Upper lobe of left lung (tissue), 6 donors: ENCODE data around the gene C17orf100. TPM values are rescaled to one million over a fixed set of nuclear protein-coding genes. Genes with fewer than 3 reads are reported as not detected.

Experiments used
- ATAC-seq, 2 donors: fragments of 200-7000 bp; cut with Tn5 transposase; one replicate each; pipeline ENCODE4 v1.9.1; 2022; ENCODE audit warnings: mild to moderate bottlenecking in 2 of 2, moderate library complexity in 2 of 2; ENCODE audit not compliant: low FRiP score in 2 of 2
- DNase-seq, 2 donors: peaks; one replicate each; pipeline ENCODE4 v3.0.0-alpha.2; 2019 to 2020
- H3K27ac ChIP-seq, 4 donors: fragments of 200-600 bp; sonication (generic); one replicate each; pipeline ENCODE4 v1.5.1; 2016 to 2019
- H3K27me3 ChIP-seq, 4 donors: fragments of 200-600 bp; sonication (generic); one replicate each; pipeline ENCODE4 v1.5.1; 2017 to 2019
- H3K36me3 ChIP-seq, 4 donors: fragments of 200-600 bp; sonication (generic); one replicate each; pipeline ENCODE4 v1.5.1; 2016 to 2019
- H3K4me1 ChIP-seq, 4 donors: fragments of 200-600 bp; sonication (generic); one replicate each; pipeline ENCODE4 v1.5.1; 2018 to 2019
- H3K4me3 ChIP-seq, 4 donors: fragments of 200-600 bp; sonication (generic); one replicate each; pipeline ENCODE4 v1.5.1; 2017 to 2019; ENCODE audit warnings: mild to moderate bottlenecking in 2 of 4, moderate library complexity in 1 of 4
- H3K9me3 ChIP-seq, 4 donors: fragments of 200-600 bp; sonication (generic); one replicate each; pipeline ENCODE4 v1.5.1; 2018 to 2019
- EP300 ChIP-seq, 4 donors: sonication (generic); formaldehyde crosslinking; IDR thresholded peaks; one replicate each; pipeline ENCODE4 v1.5.1; 2017; ENCODE audit warnings: antibody characterized with exemption in 4 of 4, control low read depth in 2 of 4
- POLR2A ChIP-seq, 4 donors: fragments of 450-650 bp; IDR thresholded peaks; one replicate each; pipeline ENCODE4 v1.5.1; 2016 to 2017; ENCODE audit warnings: antibody characterized with exemption in 4 of 4, mild to moderate bottlenecking in 2 of 4
- POLR2AphosphoS5 ChIP-seq, 2 donors: sonication (generic); formaldehyde crosslinking; IDR thresholded peaks; one replicate each; pipeline ENCODE4 v1.5.1; 2017; ENCODE audit warnings: antibody characterized with exemption in 2 of 2
- WGBS, 2 donors: methylation state at CpG; one replicate each; pipeline ENCODE4 v1.1.5; 2017 to 2018; 5-methylcytosine and 5-hydroxymethylcytosine counted together
- total RNA-seq, 6 donors: library from RNA; depleted of rRNA in 4 of 6; stranded (reverse); fragments of >200 nt in 4 of 6; gene quantifications; one replicate each; pipeline versions ENCODE4 v1.1.0 to v1.2.1, GENCODE V29; 2016 to 2021
- TF ChIP-seq, protein P1 (sequence below), 6 experiments: fragments of 450-650 bp in 4 of 6; fragments of 200-600 bp in 2 of 6; sonication (generic) in 2 of 6; IDR thresholded peaks; one replicate each; pipeline ENCODE4 v1.5.1; 2016 to 2019; ENCODE audit warnings: antibody characterized with exemption in 6 of 6
- donor health status: DM: no; HTN: no; CAD: no; lungs with moderate emphysema.
- donor health status: DM: no; HTN: yes; CAD: no; lungs with severe emphysema.

The C17orf100 gene
- total RNA-seq, 6 donors from 2014 or later, result 0.78 to 7.3 (median 1.3) TPM

DNA sequence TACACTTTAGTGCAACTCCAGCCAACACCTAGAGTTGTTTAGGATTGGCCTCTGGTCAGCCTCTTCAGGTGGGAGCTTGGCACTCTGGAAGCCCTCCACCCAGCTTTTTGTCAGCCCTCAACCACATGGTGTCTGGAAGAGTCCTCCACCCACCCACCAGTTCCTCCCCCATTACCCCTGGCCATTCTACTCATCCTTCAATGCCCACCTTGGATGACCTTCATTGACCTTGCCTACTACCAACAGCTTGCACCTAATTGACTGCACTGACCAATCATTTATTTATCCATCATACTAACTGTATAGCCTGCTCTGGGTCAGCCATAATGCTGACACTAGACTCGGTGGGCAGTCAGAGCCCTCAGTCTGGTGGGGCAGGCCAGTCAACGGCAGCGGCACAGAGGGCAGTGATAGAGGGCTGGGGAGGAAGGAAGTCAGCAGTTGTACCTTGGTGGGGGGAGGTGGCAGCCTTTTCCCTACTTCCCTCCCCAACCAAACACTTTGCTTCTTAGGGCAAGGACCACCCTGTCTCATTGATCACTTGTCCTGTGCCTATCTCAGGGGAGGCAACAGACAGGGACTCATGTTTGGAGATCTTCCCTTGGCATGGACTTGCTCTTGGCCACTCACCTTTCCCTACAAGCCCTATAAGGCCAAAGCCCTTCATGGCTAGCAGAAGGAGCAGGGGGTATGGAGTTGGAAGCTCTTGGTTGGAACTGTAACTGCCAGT, 32.3 kb downstream of the C17orf100 start:
- Histone ChIP-seq H3K4me3 (no peak overlapping the region), H3K36me3 (no peaks in the 10 kb centered on the region), H3K27ac (no peak overlapping the region), H3K27me3 (no peaks in the 10 kb centered on the region), H3K4me1 (no peaks in the 10 kb centered on the region), H3K9me3 (no peaks in the 10 kb centered on the region)
- DNase-seq (no peak), ATAC-seq (no peak)
- 85 to 90% methylated on average over 3 of the region's 3 CpGs for WGBS, 2 donors
- TF ChIP-seq, protein P1, sequence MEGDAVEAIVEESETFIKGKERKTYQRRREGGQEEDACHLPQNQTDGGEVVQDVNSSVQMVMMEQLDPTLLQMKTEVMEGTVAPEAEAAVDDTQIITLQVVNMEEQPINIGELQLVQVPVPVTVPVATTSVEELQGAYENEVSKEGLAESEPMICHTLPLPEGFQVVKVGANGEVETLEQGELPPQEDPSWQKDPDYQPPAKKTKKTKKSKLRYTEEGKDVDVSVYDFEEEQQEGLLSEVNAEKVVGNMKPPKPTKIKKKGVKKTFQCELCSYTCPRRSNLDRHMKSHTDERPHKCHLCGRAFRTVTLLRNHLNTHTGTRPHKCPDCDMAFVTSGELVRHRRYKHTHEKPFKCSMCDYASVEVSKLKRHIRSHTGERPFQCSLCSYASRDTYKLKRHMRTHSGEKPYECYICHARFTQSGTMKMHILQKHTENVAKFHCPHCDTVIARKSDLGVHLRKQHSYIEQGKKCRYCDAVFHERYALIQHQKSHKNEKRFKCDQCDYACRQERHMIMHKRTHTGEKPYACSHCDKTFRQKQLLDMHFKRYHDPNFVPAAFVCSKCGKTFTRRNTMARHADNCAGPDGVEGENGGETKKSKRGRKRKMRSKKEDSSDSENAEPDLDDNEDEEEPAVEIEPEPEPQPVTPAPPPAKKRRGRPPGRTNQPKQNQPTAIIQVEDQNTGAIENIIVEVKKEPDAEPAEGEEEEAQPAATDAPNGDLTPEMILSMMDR (IDR thresholded peaks at IDR 0.05), result no peak
- TF ChIP-seq POLR2AphosphoS5 (IDR thresholded peaks at IDR 0.05), result no peak
- TF ChIP-seq POLR2A (IDR thresholded peaks at IDR 0.05), result no peak
- TF ChIP-seq EP300 (IDR thresholded peaks at IDR 0.05), result no peak

DNA sequence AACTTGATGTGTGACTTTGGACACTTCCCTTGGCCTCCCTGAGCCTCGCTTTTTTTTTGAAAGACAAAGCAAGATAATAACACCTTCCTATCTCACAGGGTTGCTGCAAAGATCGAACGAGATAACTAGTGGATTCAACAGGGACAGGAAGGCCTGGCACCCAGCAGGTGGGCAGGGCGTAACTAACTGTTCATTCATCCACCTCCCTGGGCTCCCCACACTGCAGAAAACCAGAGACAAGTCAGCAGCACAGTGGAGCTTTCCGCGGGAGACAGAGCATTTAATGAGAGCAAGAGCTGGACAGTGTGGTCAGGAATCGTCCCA, 32.9 kb downstream of the C17orf100 start:
- TF ChIP-seq, protein P1 (IDR thresholded peaks at IDR 0.05), result no peak
- TF ChIP-seq EP300 (IDR thresholded peaks at IDR 0.05), result no peak
- TF ChIP-seq POLR2AphosphoS5 (IDR thresholded peaks at IDR 0.05), result no peak
- TF ChIP-seq POLR2A (IDR thresholded peaks at IDR 0.05), result no peak
- H3K27ac ChIP-seq, result no peak overlapping the region
- H3K27me3 ChIP-seq, result no peaks in the 10 kb centered on the region
- no peak overlapping the region for H3K4me3 ChIP-seq
- 67 to 68% methylated on average over 7 of the region's 7 CpGs for WGBS, 2 donors
- ATAC-seq, result no peak
- no peaks in the 10 kb centered on the region for H3K36me3 ChIP-seq
- no peak for DNase-seq
- H3K4me1 ChIP-seq, result no peaks in the 10 kb centered on the region
- no peaks in the 10 kb centered on the region for H3K9me3 ChIP-seq

DNA sequence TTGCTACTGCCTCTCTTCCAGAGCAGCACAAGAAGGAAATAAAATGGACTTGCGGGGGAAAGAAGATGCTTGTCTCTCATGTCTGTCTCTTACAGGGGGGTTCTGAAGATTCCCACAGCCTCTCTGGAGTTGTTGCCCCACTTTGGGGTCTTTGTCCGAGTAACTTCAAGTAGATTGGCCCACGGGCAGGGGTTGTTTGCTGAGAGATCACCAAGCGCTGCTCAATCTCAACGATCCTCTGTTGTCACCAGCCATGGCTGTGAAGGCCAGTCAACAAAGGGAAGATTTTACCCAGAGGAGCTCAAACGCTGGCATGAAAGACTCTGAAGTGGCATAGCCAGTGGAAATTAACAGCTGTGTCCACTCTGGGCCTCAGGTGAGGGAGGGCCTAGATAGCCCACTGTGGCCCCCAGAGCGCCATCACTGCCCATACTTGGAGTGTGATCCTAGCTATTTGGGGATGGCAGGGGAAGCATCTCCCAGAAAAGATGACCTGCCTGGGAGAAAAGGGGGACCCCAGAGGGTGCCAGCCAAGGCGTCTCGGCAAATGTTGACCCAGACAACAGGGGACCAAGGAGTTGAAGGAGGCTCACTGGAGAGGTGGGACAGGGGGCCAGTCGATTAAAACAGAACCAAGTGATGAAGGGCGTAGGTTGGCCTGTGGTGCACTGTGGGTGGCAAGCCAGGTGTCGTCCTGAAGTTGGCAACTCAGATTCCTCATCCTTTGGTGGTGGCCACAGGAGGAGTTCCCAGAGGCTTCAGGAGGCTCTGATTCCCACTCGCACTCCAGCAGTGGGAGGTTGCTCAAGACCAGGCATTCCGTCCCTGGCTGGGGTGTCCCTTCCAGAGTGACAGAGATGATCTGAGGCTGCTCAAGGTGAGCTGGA, 33.6 kb downstream of the C17orf100 start:
- no peaks in the 10 kb centered on the region for H3K4me1 ChIP-seq
- 84 to 87% methylated on average over 9 to 14 of the region's 14 CpGs for WGBS, 2 donors
- TF ChIP-seq POLR2AphosphoS5 (IDR thresholded peaks at IDR 0.05), result no peak
- no peak for TF ChIP-seq EP300 (IDR thresholded peaks at IDR 0.05)
- H3K9me3 ChIP-seq, result no peaks in the 10 kb centered on the region
- ATAC-seq (no peak), DNase-seq (no peak)
- H3K27me3 ChIP-seq, result no peaks in the 10 kb centered on the region
- no peak overlapping the region for H3K4me3 ChIP-seq
- H3K36me3 ChIP-seq, result no peaks in the 10 kb centered on the region
- H3K27ac ChIP-seq, result no peak overlapping the region

DNA sequence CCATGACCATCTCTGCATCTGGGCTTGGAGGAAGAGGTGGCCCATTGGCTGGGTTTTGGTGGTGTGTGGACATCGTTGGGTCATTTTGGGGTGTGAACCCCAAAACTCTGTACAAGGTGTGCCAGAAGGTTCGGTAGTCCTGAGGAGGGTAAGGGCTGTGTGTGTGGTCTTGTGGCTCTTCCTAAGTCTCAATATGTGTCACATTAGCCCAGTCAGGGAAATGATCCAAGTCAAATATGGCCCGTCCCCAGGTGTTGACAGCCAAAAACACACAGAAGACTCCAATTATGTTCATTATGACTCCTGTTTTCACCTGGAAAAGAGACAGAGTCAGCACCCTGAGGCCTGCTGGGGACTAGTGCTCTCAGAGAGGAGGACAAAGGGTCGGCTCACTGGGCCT, 34.5 kb downstream of the C17orf100 start:
- ATAC-seq (no peak), DNase-seq (no peak)
- Histone ChIP-seq H3K27me3 (no peaks in the 10 kb centered on the region), H3K36me3 (no peaks in the 10 kb centered on the region), H3K4me1 (no peaks in the 10 kb centered on the region), H3K4me3 (no peak overlapping the region), H3K9me3 (no peaks in the 10 kb centered on the region), H3K27ac (no peak overlapping the region)
- no peak for TF ChIP-seq POLR2AphosphoS5 (IDR thresholded peaks at IDR 0.05)
- no peak for TF ChIP-seq EP300 (IDR thresholded peaks at IDR 0.05)
- no peak for TF ChIP-seq POLR2A (IDR thresholded peaks at IDR 0.05)
- 83 to 86% methylated on average over 3 to 4 of the region's 4 CpGs for whole genome bisulfite sequencing, 2 donors

DNA sequence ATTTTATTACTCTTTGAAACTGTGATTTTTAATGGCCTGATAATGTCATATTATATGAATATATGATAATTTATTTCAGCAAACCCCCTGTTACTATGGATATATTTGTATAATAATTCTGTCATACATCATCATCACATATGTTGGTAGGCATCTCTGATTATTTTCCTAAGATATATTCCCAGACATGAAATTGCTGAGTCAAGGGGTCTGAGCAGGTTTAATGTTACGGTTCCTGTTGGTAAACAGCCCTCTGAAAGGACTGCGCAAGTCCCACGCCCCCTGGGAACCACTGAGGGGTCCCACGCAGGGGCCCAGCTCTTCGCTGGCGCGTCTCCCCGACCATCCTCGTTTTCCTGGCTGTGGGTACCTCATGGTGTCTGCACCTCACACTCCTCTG, 37.4 kb downstream of the C17orf100 start:
- Histone ChIP-seq H3K27ac (no peak overlapping the region), H3K4me1 (no peaks in the 10 kb centered on the region), H3K4me3 (no peak overlapping the region), H3K9me3 (no peaks in the 10 kb centered on the region), H3K36me3 (no peaks in the 10 kb centered on the region), H3K27me3 (no peaks in the 10 kb centered on the region)
- TF ChIP-seq EP300 (IDR thresholded peaks at IDR 0.05) (no peak), POLR2A (IDR thresholded peaks at IDR 0.05) (no peak), POLR2AphosphoS5 (IDR thresholded peaks at IDR 0.05) (no peak)
- TF ChIP-seq, protein P1 (IDR thresholded peaks at IDR 0.05), result no peak
- 87 to 89% methylated on average over 9 of the region's 9 CpGs for WGBS, 2 donors
- DNase-seq (no peak), ATAC-seq (no peak)
